Medulla oblongata (tissue), 1 donor: ENCODE measurements around the gene DNAH17.

Experiments used
- DNase-seq: peaks from one replicate; pipeline ENCODE4 v3.0.0-alpha.2; 2015; ENCODE audit errors: extremely low spot score

Gene DNAH17

DNA sequence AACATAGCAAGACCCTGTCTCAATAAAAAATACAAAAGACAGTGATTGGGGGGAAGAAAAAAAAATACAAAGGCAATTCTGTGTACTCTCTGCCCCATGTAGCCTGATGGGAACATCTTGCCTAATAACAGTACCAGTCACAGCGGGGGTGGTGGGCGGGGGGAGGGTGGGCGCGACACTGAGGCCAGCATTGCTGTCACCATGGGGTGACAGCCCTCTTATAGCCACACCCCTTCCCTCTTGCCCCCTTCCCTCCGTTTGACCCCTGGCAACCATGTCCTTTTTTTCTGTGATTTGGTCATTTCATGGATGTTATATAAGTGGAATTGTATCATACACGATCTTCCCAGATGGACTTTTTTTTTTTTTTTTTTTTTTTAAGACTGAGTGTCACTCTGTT, 80.9 kb downstream of the DNAH17 start:
- peak; percentile 68 for DNase-seq

DNA sequence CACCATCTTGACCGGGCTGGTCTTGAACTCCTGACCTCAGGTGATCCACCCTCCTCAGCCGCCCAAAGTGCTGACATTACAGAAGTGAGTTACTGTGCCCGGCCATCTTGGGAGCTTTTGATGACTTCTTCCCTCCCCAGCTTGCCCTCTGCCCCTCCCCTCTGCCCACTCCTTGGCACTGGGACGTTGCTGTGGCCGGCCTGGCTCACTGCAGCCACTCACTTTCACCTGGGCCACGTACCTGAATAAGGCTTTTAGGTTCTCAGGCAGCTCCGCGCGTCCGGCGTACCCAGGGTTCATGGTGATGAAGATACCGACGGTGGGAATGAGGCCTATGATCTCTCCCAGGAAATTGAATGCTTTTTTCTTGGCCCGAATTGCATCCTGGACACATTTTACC, 81.6 kb downstream of the DNAH17 start:
- DNase-seq = no peak

DNA sequence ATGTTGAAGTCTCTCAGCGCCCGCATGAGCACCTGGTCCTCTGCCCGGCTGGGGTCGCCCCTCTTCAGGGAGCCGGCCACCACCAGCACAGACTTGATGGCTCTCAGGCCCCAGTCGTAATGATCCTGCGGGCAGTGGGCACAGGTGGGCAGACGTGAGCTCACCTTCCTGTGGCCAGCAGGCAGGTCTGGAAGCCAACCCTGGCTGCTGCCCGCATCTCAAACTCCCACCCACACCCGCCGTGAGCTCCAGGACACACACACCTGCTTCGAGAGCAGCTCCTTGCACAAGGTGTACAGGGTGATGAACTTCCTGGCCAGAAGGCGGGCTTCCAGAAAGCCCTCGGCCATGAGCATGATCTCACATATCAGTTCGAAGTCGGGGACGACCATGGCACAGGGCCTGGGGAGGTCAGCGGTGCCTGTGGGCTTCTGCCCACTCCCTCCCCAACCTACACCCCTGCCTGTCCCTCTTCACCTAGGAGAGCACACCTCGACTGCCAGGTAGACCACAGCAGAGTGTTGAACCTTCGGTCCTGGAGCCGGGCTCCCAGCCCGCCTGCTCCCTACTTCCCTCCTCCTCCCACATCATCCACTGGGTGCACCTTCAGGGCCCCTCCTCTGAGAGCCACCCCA, 82.4 kb downstream of the DNAH17 start:
- no peak for DNase-seq

DNA sequence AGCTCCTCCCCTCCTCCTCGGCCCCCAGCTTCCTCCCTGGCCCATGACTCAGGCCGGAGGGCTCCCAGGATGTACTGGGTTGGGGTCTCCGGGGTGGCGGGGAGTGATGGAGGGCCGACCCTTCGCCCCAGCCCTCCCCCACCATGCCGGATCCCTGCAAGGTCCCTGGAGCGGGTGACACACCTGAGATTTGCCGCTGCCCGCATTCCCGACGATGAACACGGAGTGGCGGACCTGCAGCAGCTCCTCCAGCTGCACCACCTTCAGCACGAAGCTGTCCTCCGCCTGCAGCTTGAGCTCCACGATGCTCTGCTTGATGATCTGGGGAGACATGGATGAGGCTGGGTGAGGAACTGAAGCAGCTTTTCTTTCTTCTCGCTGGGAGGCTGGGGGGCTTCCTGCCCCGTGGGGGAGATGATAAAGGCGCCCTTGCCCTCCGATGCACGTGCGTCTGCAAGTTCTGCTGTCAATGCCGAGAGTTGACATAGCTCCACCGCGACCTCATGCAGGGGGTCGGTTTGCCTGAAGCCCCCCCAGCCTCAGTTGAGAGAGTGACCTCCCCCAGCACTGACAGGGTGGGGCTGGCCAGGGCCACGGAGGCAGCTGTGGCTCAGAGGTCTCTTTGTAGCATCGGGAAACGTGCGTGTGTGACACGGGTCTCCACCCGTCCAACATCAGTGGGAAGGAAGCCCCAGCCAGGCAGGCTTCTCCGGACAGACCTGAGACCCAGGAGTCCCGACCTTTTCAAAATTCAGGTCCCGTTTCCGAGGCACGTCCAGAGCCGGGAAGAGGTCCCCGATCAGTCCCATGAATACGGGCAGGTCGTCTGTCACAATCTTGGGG, 83.1 kb downstream of the DNAH17 start:
- DNase-seq = no peak

DNA sequence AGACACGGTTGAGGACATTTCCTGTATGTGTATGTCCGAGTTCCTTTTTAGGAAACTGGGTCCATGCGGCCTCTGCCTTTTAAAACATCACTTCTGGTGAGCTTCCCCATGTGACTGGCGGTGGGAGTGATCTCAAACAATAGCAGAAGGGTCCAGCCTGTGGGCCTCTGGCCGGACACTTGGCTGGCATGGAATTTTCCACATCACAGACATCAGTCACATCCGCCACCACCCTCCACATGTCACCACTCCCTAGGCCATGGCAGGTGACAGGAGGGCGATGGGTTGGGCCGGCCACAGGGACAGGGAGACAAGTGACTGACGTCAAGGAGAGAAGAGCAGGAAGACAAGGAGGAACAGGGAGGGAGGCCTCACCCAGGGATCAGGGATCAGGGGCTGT, 83.7 kb downstream of the DNAH17 start:
- DNase-seq = peak; percentile 38

DNA sequence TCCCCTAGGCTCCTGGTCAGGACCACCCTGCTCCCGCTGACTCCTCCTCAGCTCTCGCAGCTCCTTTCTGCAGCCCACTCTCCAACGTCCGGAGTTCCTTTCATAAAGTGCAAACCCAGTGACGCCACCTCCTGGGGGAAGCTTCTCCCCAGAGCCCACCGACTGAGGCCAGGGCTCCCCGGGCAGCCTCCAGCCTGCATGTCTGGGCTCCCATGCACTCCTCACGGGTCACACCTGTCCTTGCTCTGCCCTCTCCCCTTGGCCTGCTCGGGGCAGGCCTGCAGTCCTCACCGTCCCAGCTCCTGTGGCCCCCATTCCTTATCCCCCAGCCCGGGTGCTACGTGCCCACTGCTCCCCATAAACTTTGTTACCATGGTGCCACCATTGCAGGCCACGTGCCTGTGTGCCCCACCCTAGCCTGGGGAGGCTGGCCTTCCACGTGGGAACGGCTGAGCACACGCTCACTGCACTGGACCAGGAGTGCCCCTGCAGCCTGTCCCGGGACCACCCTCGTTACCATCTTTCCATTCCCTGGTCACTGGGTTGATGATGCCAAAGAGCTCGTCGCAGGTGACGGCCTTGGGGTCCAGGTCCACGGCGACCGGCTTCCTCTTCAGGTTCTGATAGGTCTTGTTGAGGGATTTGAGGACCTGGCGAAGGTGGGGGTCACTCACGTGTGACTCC, 84.9 kb downstream of the DNAH17 start:
- no peak for DNase-seq

DNA sequence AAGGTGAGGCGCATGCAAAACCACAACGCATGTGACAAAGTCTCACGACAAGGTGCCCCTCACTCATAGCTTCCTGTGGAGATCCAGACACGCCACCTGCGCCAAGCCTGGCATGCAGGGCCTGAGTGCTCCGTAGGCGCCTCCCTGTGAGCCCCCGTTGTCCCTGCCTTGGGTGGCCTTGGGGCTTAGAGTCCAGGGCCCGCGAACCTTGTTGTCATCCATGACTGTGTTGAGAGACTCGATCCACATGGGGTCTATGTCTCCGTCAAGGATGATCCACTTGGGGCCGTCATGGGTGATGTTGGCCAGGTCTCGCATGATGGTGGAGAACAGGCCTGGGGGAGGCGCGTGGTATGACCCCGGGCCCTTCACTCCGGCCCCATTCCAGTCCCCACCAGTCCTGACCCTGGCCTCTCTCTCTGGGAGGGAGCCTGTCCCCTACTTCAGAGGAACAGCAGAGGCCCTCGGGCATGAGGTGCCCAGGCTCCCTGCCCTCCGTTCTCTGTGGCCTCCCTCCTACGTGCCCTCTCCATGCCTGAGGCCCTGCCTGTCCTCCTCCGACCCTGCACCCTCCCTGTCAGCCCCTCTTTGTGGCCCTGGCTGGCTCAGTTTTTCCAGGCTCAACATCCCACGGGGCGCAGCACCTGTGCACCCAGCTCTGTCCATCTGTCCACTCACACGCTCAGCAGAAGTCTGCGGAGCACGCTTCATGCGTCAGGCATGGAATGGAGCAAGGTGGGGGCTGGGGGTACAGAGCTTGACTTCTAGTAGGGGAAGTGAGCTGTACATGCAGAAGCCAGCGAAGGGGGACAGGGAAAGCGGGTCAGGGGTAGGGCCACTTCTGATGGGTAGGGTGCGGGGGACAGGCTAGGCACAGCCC, 85.7 kb downstream of the DNAH17 start:
- DNase-seq = no peak

DNA sequence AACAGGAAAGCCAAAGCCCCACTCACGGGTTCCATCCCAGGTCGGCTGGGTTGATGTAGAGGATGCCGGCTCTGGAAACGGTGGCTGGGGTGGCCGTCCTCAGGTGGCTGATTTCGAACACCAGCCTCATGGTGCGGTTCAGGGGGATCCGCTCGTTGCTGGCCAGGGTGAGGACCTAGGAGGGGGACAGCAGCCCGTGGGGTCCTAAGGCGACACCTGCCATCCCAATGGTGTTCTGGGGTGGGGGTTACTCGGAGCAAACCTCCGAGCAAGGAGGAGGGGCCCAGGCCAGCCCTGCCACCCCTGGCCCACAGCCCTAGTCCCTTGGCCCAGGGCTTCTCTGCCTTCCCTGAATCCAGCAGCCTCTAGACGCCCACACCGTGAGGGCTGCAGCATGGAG, 86.5 kb downstream of the DNAH17 start:
- DNase-seq = no peak

DNA sequence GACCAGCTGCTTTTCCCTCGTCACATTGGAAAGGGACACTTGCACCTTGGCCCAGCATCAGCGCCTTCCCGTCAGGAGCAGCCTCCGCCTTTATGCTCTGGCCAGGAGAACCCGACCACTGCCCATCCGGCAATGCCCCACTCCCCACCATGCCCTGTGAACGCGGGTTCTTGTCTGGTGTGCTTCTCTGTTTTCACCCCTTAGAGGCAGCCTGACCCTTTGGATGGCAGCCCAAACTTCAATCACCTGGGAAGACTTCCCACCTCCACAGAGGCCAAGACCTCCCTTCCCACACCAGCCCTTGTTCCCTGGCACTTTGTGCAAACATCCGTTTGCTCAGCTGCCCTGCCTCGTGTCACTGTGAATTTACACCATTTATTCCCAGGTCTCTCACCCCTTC, 87.0 kb downstream of the DNAH17 start:
- DNase-seq = no peak

DNA sequence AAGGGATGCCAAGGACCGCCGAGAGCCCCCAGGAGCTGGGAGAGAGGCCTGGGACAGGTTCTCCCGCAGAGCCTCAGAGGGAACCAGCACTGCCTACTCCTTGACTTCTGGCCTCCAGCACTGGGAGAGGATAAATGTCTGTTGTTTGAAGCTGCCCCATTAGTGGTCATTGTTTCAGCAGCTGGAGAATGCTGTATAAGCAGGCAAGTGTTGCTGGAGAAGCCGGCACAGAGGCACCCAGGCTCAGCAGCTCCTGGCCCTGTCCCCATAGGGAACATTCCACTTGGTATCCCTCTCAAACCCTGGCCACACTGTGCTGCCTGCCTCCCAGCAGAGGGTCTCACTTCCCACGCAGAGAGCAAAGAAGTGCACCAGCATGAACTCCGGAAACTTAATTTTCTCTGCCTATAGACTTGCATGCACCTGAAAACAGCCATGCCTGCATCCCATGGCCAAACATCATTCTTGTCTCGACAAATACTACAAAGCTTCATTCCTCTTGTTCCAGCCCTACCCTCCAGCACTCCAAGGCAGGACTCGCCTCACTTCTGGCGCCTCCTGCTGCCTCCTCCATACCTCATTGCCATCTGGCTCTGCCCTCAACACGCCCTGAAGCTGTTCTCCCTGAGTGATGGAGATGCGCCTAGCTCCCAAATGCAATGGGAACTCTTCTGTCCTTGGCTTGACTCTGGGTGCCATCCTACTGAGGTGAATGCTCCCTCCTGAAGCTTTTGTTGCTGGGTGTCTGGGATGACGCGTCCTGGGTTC, 88.1 kb downstream of the DNAH17 start:
- DNase-seq = peak; percentile 79

DNA sequence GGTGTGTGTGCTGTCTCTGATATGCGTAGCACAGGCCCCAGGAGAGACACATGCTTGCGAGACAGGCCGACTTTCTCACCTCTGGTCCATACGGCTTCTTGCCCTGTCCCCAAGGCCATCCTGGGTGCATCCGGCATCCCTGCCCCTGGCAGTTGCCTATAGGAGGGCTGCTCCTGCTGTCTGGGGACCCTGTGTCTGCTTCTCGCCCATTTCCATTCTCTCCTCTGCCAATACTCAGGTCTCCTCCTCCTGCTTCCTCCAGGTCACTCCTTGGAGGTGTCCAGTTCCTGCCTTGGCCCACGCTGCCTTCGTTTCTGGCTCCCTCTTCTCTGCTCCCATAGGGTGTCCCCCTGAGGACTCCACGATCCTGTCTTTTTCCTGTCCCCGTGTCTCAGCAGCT, 89.0 kb downstream of the DNAH17 start:
- DNase-seq = no peak

DNA sequence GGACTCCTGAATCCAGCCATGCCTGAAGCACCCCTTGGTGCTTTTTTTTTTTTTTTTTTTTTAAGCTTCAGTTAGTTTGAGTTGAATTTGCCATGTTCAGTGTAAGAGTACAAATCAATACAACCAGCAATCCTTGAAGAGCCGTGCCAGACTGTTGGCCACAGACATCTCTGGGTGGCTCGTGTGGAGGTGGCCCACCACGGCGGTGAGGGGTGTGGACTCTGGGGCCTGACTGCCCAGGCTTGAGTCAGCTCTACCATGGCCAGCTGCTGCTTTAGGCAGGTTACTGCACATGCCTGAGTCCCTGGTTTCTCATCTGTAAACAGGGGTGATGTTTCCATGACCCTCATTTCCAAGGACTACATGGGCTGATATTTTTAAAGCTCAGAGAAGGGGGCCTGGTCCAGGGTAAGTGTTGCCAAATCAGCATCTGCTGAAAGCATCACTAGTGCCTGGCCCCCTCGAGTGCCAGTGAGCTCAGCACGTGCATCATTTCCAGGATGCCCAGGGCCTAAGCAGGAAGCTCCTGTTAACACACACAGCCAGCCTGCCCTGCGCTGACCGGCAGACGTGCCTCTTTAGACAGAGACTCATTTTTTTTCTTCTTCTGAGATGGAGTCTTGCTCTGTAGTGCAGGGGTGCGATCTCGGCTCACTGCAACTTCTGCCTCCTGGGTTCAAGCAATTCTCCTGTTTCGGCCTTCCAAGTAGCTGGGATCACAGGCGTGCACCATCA, 90.1 kb downstream of the DNAH17 start:
- DNase-seq = no peak

DNA sequence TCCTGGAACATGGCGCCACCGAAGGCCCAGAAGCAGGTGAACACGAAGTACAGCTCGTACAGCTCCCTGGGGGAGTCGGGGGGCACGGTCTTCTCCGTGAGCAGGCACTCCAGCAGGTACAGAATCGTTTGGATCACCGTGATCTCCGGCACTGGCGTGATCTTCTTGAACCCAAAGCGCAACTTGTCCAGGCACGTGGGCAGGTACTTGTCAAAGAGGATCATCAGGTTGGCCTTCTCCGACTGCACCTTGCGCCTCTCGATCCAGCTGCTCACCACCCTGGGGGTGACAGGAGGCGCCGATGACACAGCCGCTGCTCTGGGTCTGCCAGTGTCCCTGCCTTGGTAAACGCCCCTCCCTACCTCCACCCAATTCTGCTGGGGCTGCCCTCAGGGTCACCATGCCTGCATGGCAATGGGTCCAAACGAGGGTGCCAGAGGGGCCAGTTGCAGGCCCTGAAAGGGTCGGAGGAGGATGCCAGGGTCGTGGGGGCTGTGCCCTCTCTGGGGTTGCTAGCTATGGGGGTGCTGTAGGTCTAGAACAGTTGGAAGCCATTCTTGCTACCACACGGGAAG, 90.9 kb downstream of the DNAH17 start:
- no peak for DNase-seq

DNA sequence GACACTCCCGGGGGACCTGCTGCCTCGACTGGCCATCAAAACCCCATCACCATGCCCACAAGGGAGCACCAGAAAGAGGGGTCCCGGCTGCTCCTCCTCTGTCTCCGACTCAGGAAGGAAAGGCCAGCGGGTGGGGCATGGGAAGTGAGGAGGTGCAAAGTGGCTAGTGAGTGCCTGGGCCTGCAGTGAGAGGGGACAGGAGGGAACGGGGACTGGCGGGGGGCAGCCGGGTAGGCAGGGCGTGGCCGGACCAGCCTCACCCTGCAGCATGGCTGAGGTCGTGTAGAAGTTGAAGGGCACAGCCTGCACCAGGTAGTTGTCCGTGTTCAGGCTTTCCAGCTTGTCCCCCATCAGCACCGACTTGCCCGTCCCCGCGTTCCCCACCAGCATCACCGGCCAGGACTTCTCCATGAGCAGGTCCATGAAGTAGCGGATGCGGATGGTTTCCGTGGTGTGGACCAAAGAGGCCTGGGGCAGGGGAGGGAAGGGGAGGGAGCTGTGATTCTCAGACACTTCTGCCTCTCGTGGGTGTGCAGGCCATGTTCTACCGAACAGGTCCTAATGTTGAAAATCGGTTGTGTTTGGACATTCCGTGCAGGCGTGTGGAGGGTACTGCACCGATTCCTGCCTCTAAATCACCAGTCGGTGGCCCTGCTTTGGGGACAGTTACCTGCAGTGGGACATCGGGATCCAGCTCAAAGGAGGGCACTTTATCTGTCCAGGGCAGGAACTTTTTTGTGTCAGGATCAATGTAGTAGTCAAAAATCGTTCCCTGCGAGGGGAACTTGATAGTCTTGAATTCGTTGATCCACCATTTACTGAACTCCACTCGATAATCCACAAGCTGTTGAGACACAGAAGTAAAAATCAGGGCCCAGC, 91.7 kb downstream of the DNAH17 start:
- DNase-seq = no peak

DNA sequence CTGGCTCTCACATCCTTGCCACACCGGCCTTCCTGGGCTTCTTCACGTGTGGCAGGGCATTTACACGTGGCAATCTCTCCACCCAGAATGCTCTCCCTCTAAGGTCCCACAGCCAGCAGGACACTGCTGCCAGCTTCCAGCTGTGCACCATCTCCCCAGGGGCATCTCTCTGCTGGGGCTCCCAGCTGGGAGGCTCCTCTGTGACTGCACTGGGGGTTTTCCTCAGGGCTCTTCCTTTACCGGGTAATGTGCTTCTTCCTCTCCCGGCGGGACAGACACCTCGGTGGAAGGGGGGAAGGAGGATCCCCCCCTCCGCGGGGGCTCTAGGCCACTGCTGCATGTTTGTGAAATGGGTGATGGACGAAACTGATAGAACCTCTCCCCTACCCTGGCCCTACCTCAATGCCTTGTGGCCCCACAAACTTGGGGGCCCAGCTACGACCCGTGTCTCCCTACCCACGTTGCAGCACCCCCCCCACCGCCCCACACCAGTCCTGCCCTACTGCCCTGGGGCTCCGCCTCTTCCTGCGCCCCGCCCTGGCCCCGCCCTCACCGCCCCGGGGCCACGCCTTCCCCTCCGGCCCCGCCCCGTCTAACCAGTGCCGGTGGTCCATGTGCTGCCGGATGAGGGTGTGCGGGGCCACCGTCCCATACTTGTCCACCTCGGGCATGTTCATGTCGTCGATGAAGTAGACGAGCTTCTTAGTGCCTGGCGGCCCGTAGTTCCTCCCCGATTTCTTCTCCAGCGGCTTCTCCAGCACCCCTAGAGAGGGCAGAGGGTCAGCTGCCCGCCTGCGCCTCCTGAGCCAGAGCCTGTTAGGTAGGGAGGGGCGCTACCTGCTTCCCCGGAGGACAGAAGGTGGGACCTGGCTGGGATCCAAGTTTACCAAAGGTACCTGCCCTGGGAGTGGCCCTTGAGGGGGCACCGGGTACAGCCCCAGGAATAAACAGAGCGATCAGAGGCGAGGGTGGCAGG, 92.6 kb downstream of the DNAH17 start:
- peak; percentile 42 for DNase-seq

DNA sequence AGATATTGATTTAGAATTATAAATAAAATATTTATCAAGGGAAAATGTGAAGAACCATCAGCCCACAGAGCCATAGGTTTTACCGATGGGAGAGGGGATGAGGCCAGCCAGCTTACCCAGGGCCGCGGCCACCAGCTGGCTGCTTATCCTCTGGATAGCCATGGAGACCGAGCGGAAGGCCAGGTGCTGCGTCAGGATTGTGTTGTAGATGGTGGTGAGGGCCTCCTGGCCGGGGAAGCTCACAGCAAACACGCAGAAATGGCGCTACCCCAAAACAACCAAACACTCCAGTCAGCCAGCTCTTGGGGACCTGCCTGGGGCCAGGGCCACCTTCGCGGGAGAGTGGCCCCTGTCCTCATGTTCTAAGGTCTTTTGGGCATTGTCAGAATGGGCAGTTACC, 97.8 kb downstream of the DNAH17 start:
- no peak for DNase-seq

DNA sequence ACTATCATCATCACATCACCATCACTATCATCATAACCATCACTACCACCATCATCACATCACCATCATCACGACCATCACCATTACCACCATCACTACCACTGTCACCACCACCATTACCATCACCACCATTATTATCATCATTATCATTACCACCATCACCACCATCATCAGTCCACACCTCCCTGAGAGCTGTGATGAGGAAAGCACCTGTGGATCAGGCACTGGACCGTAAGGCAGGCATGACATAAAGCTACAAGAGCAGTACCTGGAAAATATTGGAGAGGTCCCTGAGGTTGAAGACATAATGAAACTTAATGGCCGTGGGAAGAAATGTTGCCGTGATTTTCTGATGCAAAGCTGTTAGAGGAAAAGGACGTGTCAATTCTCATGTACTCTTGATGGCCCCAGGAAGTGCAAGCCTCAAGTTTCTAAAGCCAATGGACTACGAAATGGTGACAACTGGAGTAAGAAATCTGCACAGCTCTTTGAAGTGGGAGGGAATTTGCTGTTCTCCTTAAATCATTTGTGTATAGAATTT, 98.4 kb downstream of the DNAH17 start:
- no peak for DNase-seq
